ENCODE data around the gene PTK6.

- TF ChIP-seq CTCF (IDR thresholded peaks at IDR 0.05; ENCODE audit: insufficient read depth, low read length) = no peak
- TF ChIP-seq SPI1 (IDR thresholded peaks at IDR 0.05; ENCODE audit: borderline replicate concordance, low read depth) = no peak
- no peak for TF ChIP-seq REST (IDR thresholded peaks at IDR 0.05; ENCODE audit: insufficient replicate concordance, low read depth)
- no peak for TF ChIP-seq POLR2AphosphoS5 (IDR thresholded peaks at IDR 0.05; ENCODE audit: low read depth)
- TF ChIP-seq GABPA (IDR thresholded peaks at IDR 0.05; ENCODE audit: low read depth) = no peak
Observed at GRCh38 chr20:63558804-63559484, 21.8 kb upstream of the PTK6 start.
